Naive thymus-derived CD4-positive, alpha-beta T cell (primary cell): ENCODE results near the gene NCR2. TPM values are rescaled to one million over a fixed set of nuclear protein-coding genes. Genes with fewer than 3 reads are reported as not detected.

Experiments used
- ATAC-seq: fragments of 150-1000 bp; cut with Tn5 transposase; 2 replicates; pipeline ENCODE4 v1.10.0; 2021; ENCODE audit warnings: mild to moderate bottlenecking, moderate library complexity
- CTCF ChIA-PET: fragments of 350-600 bp; sonication (Branson Sonifier 250); formaldehyde crosslinking; loops from one replicate; lab custom pipeline; 2021; ENCODE audit warnings: antibody characterized with exemption; lab: Charles Lee
- POLR2A ChIA-PET: fragments of 350-600 bp; sonication (Branson Sonifier 250); formaldehyde crosslinking; loops from one replicate; lab custom pipeline; 2021; ENCODE audit warnings: antibody characterized with exemption, inconsistent platforms; lab: Charles Lee
- DNase-seq, 9 donors: peaks; one replicate each; pipeline versions ENCODE4 v3.0.0 to v3.0.0-alpha.2; 2020 to 2022; ENCODE audit warnings: mixed read lengths in 1 of 9
- H3K27ac ChIP-seq: one replicate; pipeline ENCODE4 v1.7.0; 2013; ENCODE audit warnings: mild to moderate bottlenecking, low read depth, low read length, moderate library complexity
- H3K27me3 ChIP-seq, 2 donors: one replicate each; pipeline ENCODE4 v1.7.0; 2013; ENCODE audit warnings: low read length in 2 of 2, mild to moderate bottlenecking in 2 of 2, moderate library complexity in 2 of 2; ENCODE audit not compliant: control insufficient read depth in 2 of 2, insufficient read depth in 2 of 2
- H3K36me3 ChIP-seq, 3 experiments: 1 replicate in 2 of 3; 2 replicates in 1 of 3; pipeline ENCODE4 v1.7.0; 2013; ENCODE audit warnings: low read length in 3 of 3, mild to moderate bottlenecking in 3 of 3, moderate library complexity in 1 of 3; ENCODE audit not compliant: insufficient read depth in 3 of 3, control insufficient read depth in 2 of 3
- H3K4me1 ChIP-seq, 2 donors: one replicate each; pipeline ENCODE4 v1.7.0; 2013; ENCODE audit warnings: low read length in 2 of 2, mild to moderate bottlenecking in 2 of 2, moderate library complexity in 1 of 2; ENCODE audit not compliant: control insufficient read depth in 2 of 2, insufficient read depth in 2 of 2
- H3K4me3 ChIP-seq: 2 replicates; pipeline ENCODE4 v1.7.0; 2013; ENCODE audit warnings: mild to moderate bottlenecking, low read length
- H3K9me3 ChIP-seq, 3 experiments: 1 replicate in 2 of 3; 2 replicates in 1 of 3; pipeline ENCODE4 v1.7.0; 2013; ENCODE audit warnings: low read length in 3 of 3; ENCODE audit not compliant: control insufficient read depth in 2 of 3
- H3K27ac Mint-ChIP-seq, 9 donors: one replicate each; pipeline ENCODE4 v1.8.0; 2020 to 2022; ENCODE audit warnings: mixed read lengths in 9 of 9, mild to moderate bottlenecking in 8 of 9, moderate library complexity in 5 of 9, inconsistent platforms in 2 of 9
- H3K27me3 Mint-ChIP-seq, 5 donors: one replicate each; pipeline ENCODE4 v1.8.0; 2021 to 2022; ENCODE audit warnings: mixed read lengths in 5 of 5, mild to moderate bottlenecking in 1 of 5
- H3K36me3 Mint-ChIP-seq, 5 donors: one replicate each; pipeline ENCODE4 v1.8.0; 2020 to 2022; ENCODE audit warnings: mixed read lengths in 5 of 5, mild to moderate bottlenecking in 3 of 5, inconsistent platforms in 1 of 5
- H3K4me1 Mint-ChIP-seq, 7 donors: one replicate each; pipeline ENCODE4 v1.8.0; 2020 to 2022; ENCODE audit warnings: mixed read lengths in 7 of 7, mild to moderate bottlenecking in 3 of 7, inconsistent platforms in 1 of 7
- H3K4me3 Mint-ChIP-seq, 10 donors: one replicate each; pipeline ENCODE4 v1.8.0; 2020 to 2022; ENCODE audit warnings: mild to moderate bottlenecking in 10 of 10, mixed read lengths in 10 of 10, moderate library complexity in 6 of 10, inconsistent platforms in 2 of 10
- H3K9me3 Mint-ChIP-seq, 11 donors: one replicate each; pipeline ENCODE4 v1.8.0; 2020 to 2022; ENCODE audit warnings: mixed read lengths in 11 of 11, mild to moderate bottlenecking in 4 of 11, inconsistent platforms in 1 of 11, moderate library complexity in 1 of 11
- intact Hi-C, 2 donors: fragments of 100-400 bp; cut with micrococcal nuclease; formaldehyde crosslinking; loops; one replicate each; pipeline ENCODE4 v1.15.1; 2023
- polyA plus RNA-seq, 2 donors: library from polyadenylated mRNA; unstranded; fragments of 300-500 nt; fragmentation: Illumina TruSeq; gene quantifications; one replicate each; pipeline ENCODE4 v1.2.3, GENCODE V29; 2021
- total RNA-seq, 6 experiments: library from RNA in 5 of 6; stranded (reverse) in 5 of 6; gene quantifications; 1 replicate in 5 of 6; 2 replicates in 1 of 6; pipeline ENCODE4 v1.2.3 and lab custom pipeline; 2021 to 2026

Gene NCR2
- total and polyA plus RNA-seq, 7 experiments from 2014 or later = not detected

GRCh38 chr6:41392246-41392645 is 56.8 kb downstream of the NCR2 start:
- Mint-ChIP-seq H3K27me3 (peaks cover 10 to 56% (median 30%) of the 10 kb centered on the region in 5 donors), H3K36me3 (peaks cover 0 to 22% (median 0%) of the 10 kb centered on the region in 5 donors), H3K4me1 (no peaks in the 10 kb centered on the region), H3K27ac (no peak overlapping the region), H3K4me3 (no peak overlapping the region), H3K9me3 (peaks cover 4 to 40% (median 20%) of the 10 kb centered on the region in 11 donors)
- ATAC-seq (no peak), DNase-seq (no peak)
- intact Hi-C loops = no loop called here
- Histone ChIP-seq H3K9me3 (peaks cover 0 to 4% (median 0%) of the 10 kb centered on the region in 3 experiments), H3K27me3 (no peaks in the 10 kb centered on the region), H3K4me3 (no peak overlapping the region), H3K27ac (no peak overlapping the region), H3K4me1 (no peaks in the 10 kb centered on the region), H3K36me3 (no peaks in the 10 kb centered on the region)
- ChIA-PET CTCF (no interaction called here), POLR2A (no interaction called here)

GRCh38 chr6:41396335-41396734 is 60.9 kb downstream of the NCR2 start:
- ATAC-seq = no peak
- Mint-ChIP-seq H3K27ac (no peak overlapping the region), H3K9me3 (peaks cover 4 to 42% (median 22%) of the 10 kb centered on the region in 11 donors), H3K4me1 (no peaks in the 10 kb centered on the region), H3K36me3 (peaks cover 0 to 22% (median 0%) of the 10 kb centered on the region in 5 donors), H3K27me3 (peaks cover 17 to 48% (median 44%) of the 10 kb centered on the region in 5 donors), H3K4me3 (no peak overlapping the region)
- H3K4me3 ChIP-seq = no peak overlapping the region
- DNase-seq = no peak
- intact Hi-C loops = no loop called here
- ChIA-PET POLR2A (no interaction called here), CTCF (no interaction called here)
- H3K27ac ChIP-seq = no peak overlapping the region
- no peaks in the 10 kb centered on the region for H3K36me3 ChIP-seq
- no peaks in the 10 kb centered on the region for H3K27me3 ChIP-seq
- H3K4me1 ChIP-seq = no peaks in the 10 kb centered on the region
- H3K9me3 ChIP-seq = peaks cover 0 to 4% (median 0%) of the 10 kb centered on the region in 3 experiments

GRCh38 chr6:41399424-41399823 is 64.0 kb downstream of the NCR2 start:
- no peaks in the 10 kb centered on the region for H3K36me3 ChIP-seq
- no peak overlapping the region for H3K4me3 Mint-ChIP-seq
- intact Hi-C loops = no loop called here
- ATAC-seq (no peak), DNase-seq (no peak)
- H3K4me1 Mint-ChIP-seq = no peaks in the 10 kb centered on the region
- no peaks in the 10 kb centered on the region for H3K27me3 ChIP-seq
- CTCF ChIA-PET = no interaction called here
- POLR2A ChIA-PET = no interaction called here
- H3K9me3 ChIP-seq = peaks cover 0 to 3% (median 0%) of the 10 kb centered on the region in 3 experiments
- no peaks in the 10 kb centered on the region for H3K4me1 ChIP-seq
- H3K9me3 Mint-ChIP-seq = peaks cover 3 to 31% (median 16%) of the 10 kb centered on the region in 11 donors
- H3K4me3 ChIP-seq = no peak overlapping the region
- no peak overlapping the region for H3K27ac ChIP-seq
- H3K27ac Mint-ChIP-seq = no peak overlapping the region
- H3K27me3 Mint-ChIP-seq = peaks cover 30 to 56% (median 39%) of the 10 kb centered on the region in 5 donors
- peaks cover 0 to 16% (median 0%) of the 10 kb centered on the region in 5 donors for H3K36me3 Mint-ChIP-seq

Other genes with a start within 250 kb of the NCR2 start
- gene TREML1, start 181.3 kb upstream of the NCR2 start, total RNA-seq = 1 to 10 TPM in 1 of 5 experiments, not detected in 4; 3.2 TPM
- gene TREML1, start 181.3 kb upstream of the NCR2 start, polyA plus RNA-seq = not detected
- 1 to 10 TPM in 2 of 5 experiments, not detected in 3; 3.1 to 3.2 TPM for gene TREM2, start 172.5 kb upstream of the NCR2 start, total RNA-seq
- gene TREM2, start 172.5 kb upstream of the NCR2 start, polyA plus RNA-seq = not detected
- 10 to 100 TPM in 1 of 5 experiments, 1 to 10 TPM in 2, under 1 TPM in 2; 0.54 to 19.8 (median 3.7) TPM for gene TREML2, start 134.5 kb upstream of the NCR2 start, total RNA-seq
- 1 to 10 TPM; 1.8 to 5.4 TPM for gene TREML2, start 134.5 kb upstream of the NCR2 start, polyA plus RNA-seq
- gene TREML4, start 107.3 kb upstream of the NCR2 start, total RNA-seq = 1 to 10 TPM in 1 of 5 experiments, not detected in 4; 3.1 TPM
- not detected for gene TREML4, start 107.3 kb upstream of the NCR2 start, polyA plus RNA-seq
- gene TREM1, start 48.9 kb upstream of the NCR2 start, total RNA-seq = 100 to 1,000 TPM in 1 of 5 experiments, 10 to 100 TPM in 1, not detected in 3; 15.9 to 251 TPM
- not detected for gene TREM1, start 48.9 kb upstream of the NCR2 start, polyA plus RNA-seq
- 1 to 10 TPM; 3.1 to 7.6 (median 4.9) TPM for gene FOXP4, start 210.8 kb downstream of the NCR2 start, total RNA-seq
- under 1 TPM; 0.07 to 0.21 TPM for gene FOXP4, start 210.8 kb downstream of the NCR2 start, polyA plus RNA-seq